K562 treated with DMSO at 1 percent for 4 hours (cell line): ENCODE results near the gene CFAP61. TPM values are rescaled to one million over a fixed set of nuclear protein-coding genes. Genes with fewer than 3 reads are reported as not detected.

Source experiments
- total RNA-seq: library from RNA; unstranded; fragments of 300-600 nt; gene quantifications from 2 replicates; pipeline ENCODE4 v1.2.3, GENCODE V29; 2022; ENCODE audit not compliant: insufficient read depth

Gene CFAP61, protein sequence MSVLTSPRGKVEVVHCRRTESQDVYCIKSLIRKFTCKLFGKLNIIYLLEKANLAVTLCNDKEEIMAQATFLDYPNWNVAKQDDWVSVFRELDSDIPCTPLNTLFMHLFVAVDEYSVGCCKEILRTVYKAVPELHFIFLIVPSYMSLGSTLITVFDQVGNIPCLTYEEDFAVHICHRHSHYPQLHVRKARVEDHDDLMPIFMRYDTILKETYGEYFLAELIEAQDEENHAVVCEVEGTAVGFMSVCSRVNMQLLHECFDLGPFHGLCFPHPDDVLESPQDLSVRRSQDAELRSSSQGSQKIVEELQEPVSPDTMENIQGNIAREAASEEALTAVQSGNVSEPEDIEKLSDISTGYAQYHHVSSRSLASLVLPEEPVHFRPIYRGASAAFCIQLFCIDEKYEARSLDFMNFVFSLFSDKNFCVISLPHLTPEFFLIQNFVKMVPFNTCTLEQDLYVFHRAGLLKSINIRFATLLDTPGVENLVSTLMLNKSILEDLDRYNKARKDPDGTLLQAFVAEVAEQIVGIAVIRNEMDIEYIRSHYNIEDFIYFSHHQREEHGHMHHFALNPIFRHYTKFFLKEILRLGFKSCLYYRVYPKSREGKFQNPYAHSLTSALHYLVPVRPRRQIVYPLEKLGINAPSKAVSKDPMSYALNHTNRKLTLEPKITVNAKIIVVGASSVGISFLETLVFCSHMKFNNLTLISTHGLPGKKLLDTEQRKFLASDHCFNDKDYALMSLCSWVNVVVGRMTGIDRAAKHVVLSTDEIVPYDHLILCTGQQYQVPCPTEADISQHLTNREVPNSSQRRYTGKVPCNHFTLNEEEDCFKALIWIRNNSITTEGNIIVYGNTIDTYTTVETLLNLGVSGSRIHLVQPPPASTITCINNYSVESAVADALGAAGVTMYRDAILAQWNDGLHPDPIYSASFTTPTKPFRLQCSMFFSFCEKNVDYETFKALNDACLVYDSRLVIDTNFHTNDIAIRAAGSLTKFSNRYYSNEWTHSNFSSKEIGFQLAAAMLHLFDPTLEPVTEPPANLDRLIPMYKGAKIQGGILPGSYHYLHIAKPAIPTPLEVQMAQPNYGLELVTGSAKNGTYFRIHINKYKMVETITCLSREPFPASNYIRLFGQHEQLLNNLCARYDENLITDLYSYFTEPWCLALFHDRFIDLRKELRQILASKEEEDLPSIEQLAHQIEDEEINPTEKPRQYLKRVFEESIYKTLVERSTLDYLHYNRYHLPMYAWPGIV
- not detected in 2 replicates for total RNA-seq

DNA sequence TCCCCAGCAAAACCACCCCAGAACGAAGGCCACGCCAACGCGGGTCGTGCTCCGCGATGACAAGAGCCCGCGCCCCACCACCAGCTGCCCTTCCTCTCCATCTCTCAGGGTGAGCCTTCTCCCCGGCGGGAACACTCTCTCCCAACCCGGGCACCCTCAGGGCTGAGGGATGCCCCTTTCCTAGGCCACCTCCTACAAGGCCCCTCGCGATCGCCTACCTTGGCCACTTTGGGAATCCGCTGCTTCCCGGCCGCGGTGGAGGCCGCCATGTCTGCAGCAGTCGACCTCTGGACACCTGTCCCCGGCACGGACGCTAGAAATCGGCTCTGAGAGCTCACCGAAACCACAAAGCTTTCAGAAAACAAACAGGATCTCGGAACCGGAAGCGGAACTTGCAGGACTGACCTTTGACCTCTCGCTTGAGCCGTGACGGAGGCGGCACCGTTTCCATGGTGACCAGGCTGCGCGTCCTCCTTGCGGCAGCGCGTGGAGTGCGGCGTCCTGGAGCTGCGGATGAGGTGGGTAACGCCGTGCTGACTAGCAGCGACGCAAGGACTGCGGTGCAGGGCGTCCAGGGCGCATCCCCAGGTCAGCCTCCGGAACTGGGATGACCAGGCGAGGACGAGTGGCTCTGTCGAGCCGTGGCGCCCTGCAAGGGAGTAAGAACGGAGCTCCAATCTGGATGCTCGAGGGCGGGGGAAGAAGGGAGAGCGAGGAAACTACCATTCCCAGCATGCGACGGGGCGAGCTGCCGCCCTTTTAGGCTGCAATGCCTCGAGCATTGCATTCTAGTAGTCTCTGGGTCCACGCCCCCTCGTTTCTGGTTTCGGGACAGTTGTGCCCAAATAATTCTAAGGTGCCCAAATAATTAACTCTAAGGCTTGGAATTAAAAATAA, at the start of gene CFAP61, which contains the start of gene CRNKL1:
Gene CFAP61 (plus strand): TSS at position 459 of the 897 bp plus-strand sequence. CDS start 4,122 bp downstream, outside the sequence.
Gene CRNKL1 (minus strand): TSS at position 393 of the 897 bp plus-strand sequence. CDS start 124 bp downstream, at position 269.

DNA sequence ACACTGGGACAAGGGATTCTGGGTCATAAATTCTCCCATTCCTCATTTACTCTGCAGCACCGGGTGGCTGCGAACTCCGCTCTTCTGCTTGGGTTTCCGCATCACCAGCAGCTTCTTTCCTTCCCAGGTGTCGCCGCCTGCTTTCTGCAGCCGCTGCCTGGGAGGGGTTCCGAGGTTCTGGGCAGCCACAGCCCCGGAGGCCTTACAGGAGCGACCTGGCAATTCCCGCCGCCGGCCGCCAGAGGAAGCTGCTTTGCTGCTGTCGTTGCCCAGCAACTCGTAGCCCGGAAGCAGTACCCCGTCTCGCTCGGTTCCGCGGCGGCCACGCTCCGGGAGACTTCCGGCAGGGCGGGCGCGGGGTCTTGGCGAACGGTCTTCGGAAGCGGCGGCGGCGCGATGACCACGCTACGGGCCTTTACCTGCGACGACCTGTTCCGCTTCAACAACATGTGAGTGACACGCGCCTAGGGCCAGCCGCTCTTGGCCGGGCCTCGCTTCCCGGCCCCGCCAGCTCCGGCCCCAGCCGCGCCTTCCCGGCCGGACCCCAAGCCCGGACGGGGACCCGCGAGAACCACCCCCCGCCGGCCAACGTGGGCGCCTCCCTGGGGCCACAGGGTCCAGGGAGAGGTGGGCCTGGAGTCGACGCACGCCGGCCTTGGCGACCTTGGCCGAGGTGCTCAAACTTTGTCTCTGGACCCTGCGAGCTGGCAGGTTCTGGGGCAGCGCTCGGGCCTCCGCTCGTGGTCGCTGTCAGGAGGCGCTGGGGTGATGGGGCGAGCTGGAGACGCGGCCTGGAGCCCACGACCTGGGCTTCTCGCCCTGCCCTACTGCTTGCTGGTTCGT, 35.1 kb upstream of the CFAP61 start, which contains the start of gene NAA20:
Gene NAA20 (plus strand): TSS at position 362 of the 843 bp plus-strand sequence. CDS start 35 bp downstream, at position 397.

GRCh38 chr20:20367575-20368417, 315.5 kb downstream of the CFAP61 start, which contains the start of gene INSM1:
TSS of gene INSM1 (plus strand) at chr20:20368104. CDS start at chr20:20368268, 164 bp downstream.

Other genes starting within 250 kb of the CFAP61 start
- 29.5 and 38.1 TPM in 2 replicates for gene NAA20, start 35.2 kb upstream of the CFAP61 start, total RNA-seq
- gene CRNKL1, start 66 bp upstream of the CFAP61 start, total RNA-seq, result 5.4 and 6.7 TPM in 2 replicates